HepG2 (cell line): ENCODE measurements around the gene APBA1. TPM values are rescaled to one million over a fixed set of nuclear protein-coding genes. Genes with fewer than 3 reads are reported as not detected.

ENCODE experiments used
- DPF2 ChIP-seq: sonication (generic); formaldehyde crosslinking; IDR thresholded peaks from 2 replicates; pipeline ENCODE4 v1.4.0; 2020; ENCODE audit warnings: mild to moderate bottlenecking, low read depth, missing genetic modification reagents, borderline replicate concordance
- FIP1L1 ChIP-seq: fragments of 200-400 bp; formaldehyde crosslinking; IDR thresholded peaks from 2 replicates; pipeline ENCODE4 v1.6.1; 2018; ENCODE audit warnings: low read depth, mild to moderate bottlenecking, low read length, moderate library complexity, borderline replicate concordance; ENCODE audit not compliant: insufficient read depth
- HNRNPUL1 ChIP-seq: fragments of 200-400 bp; formaldehyde crosslinking; IDR thresholded peaks from 2 replicates; pipeline ENCODE4 v1.6.1; 2017; ENCODE audit warnings: low read depth, mild to moderate bottlenecking, low read length, moderate library complexity
- IKZF4 ChIP-seq: sonication (generic); formaldehyde crosslinking; IDR thresholded peaks from 2 replicates; pipeline ENCODE4 v1.5.1; 2020; ENCODE audit warnings: borderline replicate concordance, mild to moderate bottlenecking, low read depth, missing genetic modification reagents; ENCODE audit errors: not compliant biosample characterization
- ZKSCAN5 ChIP-seq: sonication (generic); formaldehyde crosslinking; IDR thresholded peaks from 2 replicates; pipeline ENCODE4 v1.5.1; 2020; ENCODE audit warnings: mild to moderate bottlenecking, missing genetic modification reagents
- ZNF30 ChIP-seq: sonication (generic); formaldehyde crosslinking; IDR thresholded peaks from 2 replicates; pipeline ENCODE4 v1.5.0; 2020; ENCODE audit warnings: mild to moderate bottlenecking, missing genetic modification reagents
- ZNF644 ChIP-seq: IDR thresholded peaks from 2 replicates; pipeline ENCODE4 v1.6.1; 2016; ENCODE audit warnings: low read depth
- ZNF709 ChIP-seq: sonication (generic); formaldehyde crosslinking; IDR thresholded peaks from 2 replicates; pipeline ENCODE4 v1.5.0; 2020; ENCODE audit warnings: mild to moderate bottlenecking, missing genetic modification reagents
- ZNF737 ChIP-seq: sonication (generic); formaldehyde crosslinking; IDR thresholded peaks from 2 replicates; pipeline ENCODE4 v1.5.0; 2020; ENCODE audit warnings: missing genetic modification reagents, mild to moderate bottlenecking, borderline replicate concordance
- ZNF777 ChIP-seq: sonication (generic); formaldehyde crosslinking; IDR thresholded peaks from 2 replicates; pipeline ENCODE4 v1.4.0; 2020; ENCODE audit warnings: missing genetic modification reagents
- ZNF841 ChIP-seq: sonication (generic); formaldehyde crosslinking; IDR thresholded peaks from 2 replicates; pipeline ENCODE4 v1.8.1; 2023; ENCODE audit warnings: missing genetic modification reagents, borderline replicate concordance
- polyA plus RNA-seq, 8 experiments: library from polyadenylated mRNA; depleted of rRNA in 3 of 8; stranded (reverse) in 7 of 8; unstranded in 1 of 8; fragments of >200 nt; fragmentation: Illumina TruSeq in 4 of 8; extraction: Trizol in 4 of 8; gene quantifications; 2 replicates each; pipeline versions ENCODE4 v1.2.1 to v1.2.3, GENCODE V29; 2011 to 2016; ENCODE audit warnings: low read depth in 4 of 8, missing spikeins in 1 of 8, mixed read lengths in 1 of 8; ENCODE audit not compliant: insufficient read depth in 1 of 8
- total RNA-seq, 5 experiments: library from RNA; depleted of rRNA; stranded (reverse); fragments of >200 nt; fragmentation: Illumina TruSeq; extraction: Trizol; gene quantifications; 2 replicates each; pipeline ENCODE4 v1.2.3, GENCODE V29; 2016; ENCODE audit warnings: low read depth in 1 of 5
- TF ChIP-seq, protein P1 (sequence below): sonication (generic); formaldehyde crosslinking; IDR thresholded peaks from 2 replicates; pipeline ENCODE4 v1.9.0; 2021; ENCODE audit warnings: missing genetic modification reagents, borderline replicate concordance
- TF ChIP-seq, protein P2 (sequence below): sonication (generic); formaldehyde crosslinking; IDR thresholded peaks from 2 replicates; pipeline ENCODE4 v1.5.0; 2020; ENCODE audit warnings: mild to moderate bottlenecking, missing genetic modification reagents, borderline replicate concordance
- TF ChIP-seq, protein P3 (sequence below): IDR thresholded peaks from 2 replicates; pipeline ENCODE4 v1.6.1; 2016; ENCODE audit warnings: low read depth, control low read depth
- TF ChIP-seq, protein P4 (sequence below): sonication (generic); formaldehyde crosslinking; IDR thresholded peaks from 2 replicates; pipeline ENCODE4 v1.9.0; 2021; ENCODE audit warnings: missing genetic modification reagents, borderline replicate concordance

The APBA1 gene
- total and polyA plus RNA-seq, 2 of the 13 experiments (the other 11 are each of a cell fraction or from before 2014, with no cell fraction given) = 0.15 TPM; not detected in 1

DNA sequence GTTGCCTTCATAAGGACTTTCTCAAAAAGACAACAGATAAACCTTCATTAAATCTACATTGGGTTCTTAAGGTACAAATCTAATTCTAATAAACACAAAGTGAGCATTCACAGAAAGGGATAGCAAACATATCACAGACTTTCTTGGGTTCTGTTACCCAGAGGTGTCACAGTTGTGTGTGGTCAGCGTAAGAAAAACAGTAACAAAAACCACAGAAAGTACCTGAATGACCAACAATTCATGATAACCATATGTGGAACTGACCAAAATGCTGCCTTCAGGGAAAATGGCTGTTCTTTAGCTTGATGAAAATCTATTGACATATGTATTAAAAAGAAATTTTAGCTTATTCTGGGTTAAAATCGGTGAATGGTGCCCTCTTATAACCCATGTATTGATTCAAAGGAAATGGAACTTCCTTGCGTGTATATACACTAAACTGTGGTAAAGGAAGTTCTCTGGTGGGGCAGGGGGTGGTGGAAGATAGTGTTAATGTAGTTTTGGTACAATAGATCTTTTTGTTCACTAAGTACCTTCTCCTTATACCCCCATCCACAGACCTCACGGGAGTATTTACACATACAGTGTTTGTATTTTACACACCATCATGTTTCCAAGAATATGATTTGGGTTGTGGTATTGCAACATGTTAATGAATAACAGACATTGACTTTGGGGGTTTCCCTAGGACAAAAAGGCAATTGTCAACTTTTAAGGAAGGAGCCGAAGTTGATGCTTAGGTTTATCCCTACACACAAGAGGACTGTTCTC lies 152.5 kb downstream of the APBA1 start (continued):
- TF ChIP-seq, protein P1, sequence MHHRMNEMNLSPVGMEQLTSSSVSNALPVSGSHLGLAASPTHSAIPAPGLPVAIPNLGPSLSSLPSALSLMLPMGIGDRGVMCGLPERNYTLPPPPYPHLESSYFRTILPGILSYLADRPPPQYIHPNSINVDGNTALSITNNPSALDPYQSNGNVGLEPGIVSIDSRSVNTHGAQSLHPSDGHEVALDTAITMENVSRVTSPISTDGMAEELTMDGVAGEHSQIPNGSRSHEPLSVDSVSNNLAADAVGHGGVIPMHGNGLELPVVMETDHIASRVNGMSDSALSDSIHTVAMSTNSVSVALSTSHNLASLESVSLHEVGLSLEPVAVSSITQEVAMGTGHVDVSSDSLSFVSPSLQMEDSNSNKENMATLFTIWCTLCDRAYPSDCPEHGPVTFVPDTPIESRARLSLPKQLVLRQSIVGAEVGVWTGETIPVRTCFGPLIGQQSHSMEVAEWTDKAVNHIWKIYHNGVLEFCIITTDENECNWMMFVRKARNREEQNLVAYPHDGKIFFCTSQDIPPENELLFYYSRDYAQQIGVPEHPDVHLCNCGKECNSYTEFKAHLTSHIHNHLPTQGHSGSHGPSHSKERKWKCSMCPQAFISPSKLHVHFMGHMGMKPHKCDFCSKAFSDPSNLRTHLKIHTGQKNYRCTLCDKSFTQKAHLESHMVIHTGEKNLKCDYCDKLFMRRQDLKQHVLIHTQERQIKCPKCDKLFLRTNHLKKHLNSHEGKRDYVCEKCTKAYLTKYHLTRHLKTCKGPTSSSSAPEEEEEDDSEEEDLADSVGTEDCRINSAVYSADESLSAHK (CRISPR knock-in tag) = no peak
- TF ChIP-seq DPF2 (CRISPR knock-in tag) (no peak), ZKSCAN5 (CRISPR knock-in tag) (no peak), ZNF777 (no peak), ZNF737 (CRISPR knock-in tag) (no peak), FIP1L1 (no peak), ZNF709 (CRISPR knock-in tag) (no peak), IKZF4 (CRISPR knock-in tag) (no peak), HNRNPUL1 (peak; percentile 84; the same call in 1 of the 2 replicates), ZNF841 (CRISPR knock-in tag) (no peak), ZNF30 (CRISPR knock-in tag) (no peak), ZNF644 (CRISPR knock-in tag) (peak; percentile 22; the same call in 1 of the 2 replicates)
- TF ChIP-seq, protein P2, sequence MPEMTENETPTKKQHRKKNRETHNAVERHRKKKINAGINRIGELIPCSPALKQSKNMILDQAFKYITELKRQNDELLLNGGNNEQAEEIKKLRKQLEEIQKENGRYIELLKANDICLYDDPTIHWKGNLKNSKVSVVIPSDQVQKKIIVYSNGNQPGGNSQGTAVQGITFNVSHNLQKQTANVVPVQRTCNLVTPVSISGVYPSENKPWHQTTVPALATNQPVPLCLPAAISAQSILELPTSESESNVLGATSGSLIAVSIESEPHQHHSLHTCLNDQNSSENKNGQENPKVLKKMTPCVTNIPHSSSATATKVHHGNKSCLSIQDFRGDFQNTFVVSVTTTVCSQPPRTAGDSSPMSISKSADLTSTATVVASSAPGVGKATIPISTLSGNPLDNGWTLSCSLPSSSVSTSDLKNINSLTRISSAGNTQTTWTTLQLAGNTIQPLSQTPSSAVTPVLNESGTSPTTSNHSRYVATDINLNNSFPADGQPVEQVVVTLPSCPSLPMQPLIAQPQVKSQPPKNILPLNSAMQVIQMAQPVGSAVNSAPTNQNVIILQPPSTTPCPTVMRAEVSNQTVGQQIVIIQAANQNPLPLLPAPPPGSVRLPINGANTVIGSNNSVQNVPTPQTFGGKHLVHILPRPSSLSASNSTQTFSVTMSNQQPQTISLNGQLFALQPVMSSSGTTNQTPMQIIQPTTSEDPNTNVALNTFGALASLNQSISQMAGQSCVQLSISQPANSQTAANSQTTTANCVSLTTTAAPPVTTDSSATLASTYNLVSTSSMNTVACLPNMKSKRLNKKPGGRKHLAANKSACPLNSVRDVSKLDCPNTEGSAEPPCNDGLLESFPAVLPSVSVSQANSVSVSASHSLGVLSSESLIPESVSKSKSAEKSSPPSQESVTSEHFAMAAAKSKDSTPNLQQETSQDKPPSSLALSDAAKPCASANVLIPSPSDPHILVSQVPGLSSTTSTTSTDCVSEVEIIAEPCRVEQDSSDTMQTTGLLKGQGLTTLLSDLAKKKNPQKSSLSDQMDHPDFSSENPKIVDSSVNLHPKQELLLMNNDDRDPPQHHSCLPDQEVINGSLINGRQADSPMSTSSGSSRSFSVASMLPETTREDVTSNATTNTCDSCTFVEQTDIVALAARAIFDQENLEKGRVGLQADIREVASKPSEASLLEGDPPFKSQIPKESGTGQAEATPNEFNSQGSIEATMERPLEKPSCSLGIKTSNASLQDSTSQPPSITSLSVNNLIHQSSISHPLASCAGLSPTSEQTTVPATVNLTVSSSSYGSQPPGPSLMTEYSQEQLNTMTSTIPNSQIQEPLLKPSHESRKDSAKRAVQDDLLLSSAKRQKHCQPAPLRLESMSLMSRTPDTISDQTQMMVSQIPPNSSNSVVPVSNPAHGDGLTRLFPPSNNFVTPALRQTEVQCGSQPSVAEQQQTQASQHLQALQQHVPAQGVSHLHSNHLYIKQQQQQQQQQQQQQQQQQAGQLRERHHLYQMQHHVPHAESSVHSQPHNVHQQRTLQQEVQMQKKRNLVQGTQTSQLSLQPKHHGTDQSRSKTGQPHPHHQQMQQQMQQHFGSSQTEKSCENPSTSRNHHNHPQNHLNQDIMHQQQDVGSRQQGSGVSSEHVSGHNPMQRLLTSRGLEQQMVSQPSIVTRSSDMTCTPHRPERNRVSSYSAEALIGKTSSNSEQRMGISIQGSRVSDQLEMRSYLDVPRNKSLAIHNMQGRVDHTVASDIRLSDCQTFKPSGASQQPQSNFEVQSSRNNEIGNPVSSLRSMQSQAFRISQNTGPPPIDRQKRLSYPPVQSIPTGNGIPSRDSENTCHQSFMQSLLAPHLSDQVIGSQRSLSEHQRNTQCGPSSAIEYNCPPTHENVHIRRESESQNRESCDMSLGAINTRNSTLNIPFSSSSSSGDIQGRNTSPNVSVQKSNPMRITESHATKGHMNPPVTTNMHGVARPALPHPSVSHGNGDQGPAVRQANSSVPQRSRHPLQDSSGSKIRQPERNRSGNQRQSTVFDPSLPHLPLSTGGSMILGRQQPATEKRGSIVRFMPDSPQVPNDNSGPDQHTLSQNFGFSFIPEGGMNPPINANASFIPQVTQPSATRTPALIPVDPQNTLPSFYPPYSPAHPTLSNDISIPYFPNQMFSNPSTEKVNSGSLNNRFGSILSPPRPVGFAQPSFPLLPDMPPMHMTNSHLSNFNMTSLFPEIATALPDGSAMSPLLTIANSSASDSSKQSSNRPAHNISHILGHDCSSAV (CRISPR knock-in tag) = no peak
- TF ChIP-seq, protein P3, sequence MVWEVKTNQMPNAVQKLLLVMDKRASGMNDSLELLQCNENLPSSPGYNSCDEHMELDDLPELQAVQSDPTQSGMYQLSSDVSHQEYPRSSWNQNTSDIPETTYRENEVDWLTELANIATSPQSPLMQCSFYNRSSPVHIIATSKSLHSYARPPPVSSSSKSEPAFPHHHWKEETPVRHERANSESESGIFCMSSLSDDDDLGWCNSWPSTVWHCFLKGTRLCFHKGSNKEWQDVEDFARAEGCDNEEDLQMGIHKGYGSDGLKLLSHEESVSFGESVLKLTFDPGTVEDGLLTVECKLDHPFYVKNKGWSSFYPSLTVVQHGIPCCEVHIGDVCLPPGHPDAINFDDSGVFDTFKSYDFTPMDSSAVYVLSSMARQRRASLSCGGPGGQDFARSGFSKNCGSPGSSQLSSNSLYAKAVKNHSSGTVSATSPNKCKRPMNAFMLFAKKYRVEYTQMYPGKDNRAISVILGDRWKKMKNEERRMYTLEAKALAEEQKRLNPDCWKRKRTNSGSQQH (CRISPR knock-in tag) = no peak
- TF ChIP-seq, protein P4, sequence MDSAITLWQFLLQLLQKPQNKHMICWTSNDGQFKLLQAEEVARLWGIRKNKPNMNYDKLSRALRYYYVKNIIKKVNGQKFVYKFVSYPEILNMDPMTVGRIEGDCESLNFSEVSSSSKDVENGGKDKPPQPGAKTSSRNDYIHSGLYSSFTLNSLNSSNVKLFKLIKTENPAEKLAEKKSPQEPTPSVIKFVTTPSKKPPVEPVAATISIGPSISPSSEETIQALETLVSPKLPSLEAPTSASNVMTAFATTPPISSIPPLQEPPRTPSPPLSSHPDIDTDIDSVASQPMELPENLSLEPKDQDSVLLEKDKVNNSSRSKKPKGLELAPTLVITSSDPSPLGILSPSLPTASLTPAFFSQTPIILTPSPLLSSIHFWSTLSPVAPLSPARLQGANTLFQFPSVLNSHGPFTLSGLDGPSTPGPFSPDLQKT (CRISPR knock-in tag) = no peak
